SK-N-SH (cell line): ENCODE data around the gene RBMS3.

Experiments used
- CTCF ChIP-seq: fragments of 200-600 bp; sonication (generic); IDR thresholded peaks from 2 replicates; pipeline ENCODE4 v1.6.1; 2017; ENCODE audit warnings: antibody characterized with exemption, mild to moderate bottlenecking, moderate library complexity
- JUND ChIP-seq: IDR thresholded peaks from 2 replicates; pipeline ENCODE4 v1.4.0; 2012
- PBX3 ChIP-seq: IDR thresholded peaks from 2 replicates; pipeline ENCODE4; 2012
- REST ChIP-seq: IDR thresholded peaks from 2 replicates; pipeline ENCODE4 v1.6.1; 2012; ENCODE audit warnings: mild to moderate bottlenecking, low read depth, low read length, moderate library complexity
- USF1 ChIP-seq: IDR thresholded peaks from 2 replicates; pipeline ENCODE4 v1.4.0; 2012; ENCODE audit warnings: low read depth, borderline replicate concordance

GRCh38 chr3:29668233-29668632 is 387.4 kb downstream of the RBMS3 start:
- TF ChIP-seq PBX3 (no peak), JUND (no peak), USF1 (no peak), REST (no peak), CTCF (no peak)
